Stomach smooth muscle (tissue), 2 donors: ENCODE measurements around the gene GTF2H4.
A peak's percentile ranks its signal among the peaks of the same experiment; 100 is the strongest.

Experiments
- H3K27ac ChIP-seq: one replicate; pipeline ENCODE4 v1.7.0; 2013; ENCODE audit warnings: mild to moderate bottlenecking, low read length, inconsistent platforms
- H3K27me3 ChIP-seq, 2 donors: one replicate each; pipeline ENCODE4 v1.7.0; 2013; ENCODE audit warnings: low read length in 2 of 2; ENCODE audit not compliant: insufficient read depth in 2 of 2, control insufficient read depth in 1 of 2
- H3K36me3 ChIP-seq, 2 donors: one replicate each; pipeline ENCODE4 v1.7.0; 2013; ENCODE audit warnings: low read length in 2 of 2; ENCODE audit not compliant: control insufficient read depth in 2 of 2, insufficient read depth in 2 of 2
- H3K4me1 ChIP-seq: one replicate; pipeline ENCODE4 v1.7.0; 2013; ENCODE audit warnings: low read length; ENCODE audit not compliant: control insufficient read depth, insufficient read depth
- H3K4me3 ChIP-seq, 2 donors: one replicate each; pipeline ENCODE4 v1.7.0; 2013; ENCODE audit warnings: low read length in 2 of 2
- H3K9ac ChIP-seq, 2 donors: one replicate each; pipeline ENCODE4 v1.7.0; 2013; ENCODE audit warnings: low read length in 2 of 2, mild to moderate bottlenecking in 1 of 2
- H3K9me3 ChIP-seq, 2 donors: one replicate each; pipeline ENCODE4 v1.7.0; 2013; ENCODE audit warnings: low read length in 2 of 2; ENCODE audit not compliant: control insufficient read depth in 2 of 2
- donor health status: healthy.
- donor health status: Pancreatic carcinoma.

The GTF2H4 gene

DNA sequence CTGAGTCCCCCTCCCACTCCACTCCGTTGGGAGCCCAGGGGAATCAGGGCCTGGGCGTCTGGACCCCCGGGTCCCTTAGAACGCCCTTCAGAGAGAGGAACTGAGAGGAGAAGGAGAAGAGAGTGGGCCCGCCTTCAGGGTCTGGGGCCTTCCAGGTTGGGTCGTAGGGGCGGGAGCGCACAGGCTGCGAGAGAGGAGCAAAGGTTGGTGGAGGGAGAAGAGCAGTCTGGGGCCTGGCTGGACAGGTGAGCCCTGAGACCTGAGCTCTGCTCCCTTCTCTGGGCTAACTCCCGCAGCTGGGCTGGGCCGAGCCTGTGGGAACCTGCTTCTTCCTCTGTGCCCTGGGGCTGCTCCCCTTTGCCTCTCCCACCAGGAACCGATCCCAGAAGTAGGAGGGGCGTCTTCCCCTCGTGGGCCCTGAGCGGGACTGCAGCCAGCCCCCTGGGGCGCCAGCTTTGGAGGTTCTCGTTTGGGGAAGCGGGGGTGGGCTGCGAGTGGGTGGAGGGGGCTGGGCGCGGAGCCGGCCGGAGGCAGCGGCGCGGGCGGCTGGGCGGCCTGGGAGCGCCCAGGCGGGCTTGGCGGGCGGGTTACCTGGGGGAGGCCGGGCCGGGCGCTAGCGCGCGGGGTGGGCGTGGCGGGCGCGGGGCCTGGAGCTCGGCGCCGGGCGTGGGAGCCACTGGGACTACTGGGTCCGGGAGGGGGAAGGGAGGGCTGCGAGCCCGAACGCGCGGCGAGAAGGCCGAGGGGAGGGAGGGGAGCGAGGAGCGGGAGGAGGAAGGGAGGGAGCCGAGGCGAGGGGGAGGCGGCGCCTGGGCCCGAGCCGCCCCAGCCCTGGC, 24.1 kb upstream of the GTF2H4 start, which contains the start of gene DDR1:
Gene DDR1, plus strand, starts transcription at position 835 of the 836 bp plus-strand sequence. CDS start 4,211 bp downstream, outside the sequence.
- peaks cover 37% of the 10 kb centered on the region for H3K4me1 ChIP-seq
- peaks cover 0 to 3% of the 10 kb centered on the region in 2 donors for H3K36me3 ChIP-seq
- H3K4me3 ChIP-seq = peak within 1 kb of the TSS; percentile 88 to 94
- H3K9me3 ChIP-seq = no peaks in the 10 kb centered on the region
- peak within 1 kb of the TSS; percentile 80 to 82 for H3K9ac ChIP-seq
- no peaks in the 10 kb centered on the region for H3K27me3 ChIP-seq
- H3K27ac ChIP-seq = peak within 1 kb of the TSS; percentile 87

- H3K9me3 ChIP-seq = no peaks in the 10 kb centered on the region
- H3K36me3 ChIP-seq = peaks cover 3 to 5% of the 10 kb centered on the region in 2 donors
- peak overlapping the region; percentile 88 to 94 for H3K4me3 ChIP-seq
- H3K4me1 ChIP-seq = peaks cover 39% of the 10 kb centered on the region
- H3K27ac ChIP-seq = peak overlapping the region; percentile 78
- H3K9ac ChIP-seq = peak overlapping the region; percentile 80 to 82
- no peaks in the 10 kb centered on the region for H3K27me3 ChIP-seq
Observed at GRCh38 chr6:30884521-30885480, 23.2 kb upstream of the GTF2H4 start.

- H3K4me1 ChIP-seq = peaks cover 46% of the 10 kb centered on the region
- H3K27me3 ChIP-seq = no peaks in the 10 kb centered on the region
- H3K27ac ChIP-seq = peak overlapping the region; percentile 78
- H3K9ac ChIP-seq = peak overlapping the region; percentile 80 to 82
- H3K9me3 ChIP-seq = no peaks in the 10 kb centered on the region
- peaks cover 5 to 6% of the 10 kb centered on the region in 2 donors for H3K36me3 ChIP-seq
- peak overlapping the region; percentile 88 to 94 for H3K4me3 ChIP-seq
Observed at GRCh38 chr6:30885481-30885998, 22.5 kb upstream of the GTF2H4 start.

- H3K27ac ChIP-seq = peak overlapping the region; percentile 78
- peak overlapping the region; percentile 88 to 94 for H3K4me3 ChIP-seq
- H3K4me1 ChIP-seq = peaks cover 51% of the 10 kb centered on the region
- H3K27me3 ChIP-seq = no peaks in the 10 kb centered on the region
- peaks cover 6 to 8% of the 10 kb centered on the region in 2 donors for H3K36me3 ChIP-seq
- no peaks in the 10 kb centered on the region for H3K9me3 ChIP-seq
- H3K9ac ChIP-seq = peak overlapping the region; percentile 80 to 82
Observed at GRCh38 chr6:30885999-30886896, 21.8 kb upstream of the GTF2H4 start.

- H3K9ac ChIP-seq = peak overlapping the region; percentile 80 to 82
- H3K27ac ChIP-seq = peak overlapping the region; percentile 78
- no peaks in the 10 kb centered on the region for H3K9me3 ChIP-seq
- no peaks in the 10 kb centered on the region for H3K27me3 ChIP-seq
- H3K36me3 ChIP-seq = peaks cover 10 to 14% of the 10 kb centered on the region in 2 donors
- H3K4me3 ChIP-seq = peak overlapping the region; percentile 88 to 94
- H3K4me1 ChIP-seq = peaks cover 50% of the 10 kb centered on the region
Observed at GRCh38 chr6:30886897-30887255, 21.1 kb upstream of the GTF2H4 start.

- Histone ChIP-seq H3K27ac (no peak overlapping the region), H3K4me1 (peaks cover 43% of the 10 kb centered on the region), H3K9ac (peak overlapping the region in 1 of 2 donors; percentile 29), H3K4me3 (no peak overlapping the region), H3K36me3 (peaks cover 17 to 19% of the 10 kb centered on the region in 2 donors), H3K27me3 (no peaks in the 10 kb centered on the region), H3K9me3 (no peaks in the 10 kb centered on the region)
Observed at GRCh38 chr6:30887901-30888815, 19.8 kb upstream of the GTF2H4 start.

DNA sequence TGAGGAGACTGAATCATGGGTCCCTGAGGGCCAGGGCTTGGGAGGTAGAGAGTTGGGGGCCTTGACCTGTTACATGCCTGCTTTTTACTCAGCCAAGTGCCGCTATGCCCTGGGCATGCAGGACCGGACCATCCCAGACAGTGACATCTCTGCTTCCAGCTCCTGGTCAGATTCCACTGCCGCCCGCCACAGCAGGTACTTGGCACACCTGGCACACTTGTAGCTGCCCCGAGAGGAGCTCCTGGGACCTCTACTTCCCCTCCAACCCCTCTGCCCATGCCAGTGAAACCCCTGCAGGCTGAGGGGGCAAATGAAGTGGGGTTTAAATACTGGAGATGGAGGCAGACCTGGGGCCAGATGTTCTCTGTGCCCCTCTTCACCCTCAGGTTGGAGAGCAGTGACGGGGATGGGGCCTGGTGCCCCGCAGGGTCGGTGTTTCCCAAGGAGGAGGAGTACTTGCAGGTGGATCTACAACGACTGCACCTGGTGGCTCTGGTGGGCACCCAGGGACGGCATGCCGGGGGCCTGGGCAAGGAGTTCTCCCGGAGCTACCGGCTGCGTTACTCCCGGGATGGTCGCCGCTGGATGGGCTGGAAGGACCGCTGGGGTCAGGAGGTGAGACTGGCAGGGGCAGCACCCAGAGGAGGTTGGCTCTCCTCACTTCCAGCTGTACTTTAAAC, 19.1 kb upstream of the GTF2H4 start:
- Histone ChIP-seq H3K9ac (peak overlapping the region in 1 of 2 donors; percentile 29), H3K4me1 (peaks cover 37% of the 10 kb centered on the region), H3K9me3 (no peaks in the 10 kb centered on the region), H3K4me3 (no peak overlapping the region), H3K27me3 (no peaks in the 10 kb centered on the region), H3K36me3 (peaks cover 23 to 26% of the 10 kb centered on the region in 2 donors), H3K27ac (no peak overlapping the region)

GRCh38 chr6:30889496-30889885, 18.5 kb upstream of the GTF2H4 start:
- Histone ChIP-seq H3K4me3 (no peak overlapping the region), H3K36me3 (peaks cover 27 to 30% of the 10 kb centered on the region in 2 donors), H3K4me1 (peaks cover 37% of the 10 kb centered on the region), H3K27ac (peak overlapping the region; percentile 18), H3K9me3 (no peaks in the 10 kb centered on the region), H3K27me3 (no peaks in the 10 kb centered on the region), H3K9ac (peak overlapping the region in 1 of 2 donors; percentile 16)
